Measurements from ENCODE around the gene MTERF1. TPM values are rescaled to one million over a fixed set of nuclear protein-coding genes. Genes with fewer than 3 reads are reported as not detected.
"Not testable (repeated sequence)": the region's sequence is repeated elsewhere in the genome, so short reads cannot be mapped to it uniquely, and the experiment has no call there.

Gene MTERF1
- polyA plus RNA-seq, 1 donor (not counting 4 experiments of a cell fraction or from before 2014, with no cell fraction given) = 18.9 TPM

GRCh38 chr7:91894781-91895480 lies 14.4 kb upstream of the MTERF1 start:
- H3K4me2 ChIP-seq (ENCODE audit: control insufficient read depth, extremely low read depth, insufficient read depth, low read depth, low read length) = no peak overlapping the region
- FAIRE-seq = no peak

GRCh38 chr7:91893699-91894098 lies 13.2 kb upstream of the MTERF1 start:
- H3K27me3 ChIP-seq (ENCODE audit: control insufficient read depth, extremely low read depth, insufficient read depth, low read length); H3K4me3 ChIP-seq (ENCODE audit: control insufficient read depth in 2 of 3, extremely low read depth in 1 of 3, insufficient read depth in 2 of 3, low read depth in 1 of 3, low read length in 3 of 3); dilution Hi-C loops (cut with MboI; ENCODE audit: extremely low pct_ligation_motif_present, low sequenced_read_pairs); H3K4me2 ChIP-seq (ENCODE audit: control insufficient read depth, extremely low read depth, insufficient read depth, low read depth, low read length); DNase-seq (ENCODE audit: low read depth, low spot score); H3K36me3 ChIP-seq (ENCODE audit: control insufficient read depth in 2 of 2, extremely low read depth in 1 of 2, insufficient read depth in 2 of 2, low read length in 2 of 2); H3K79me2 ChIP-seq (ENCODE audit: control insufficient read depth, insufficient read depth, low read length); H4K20me1 ChIP-seq (ENCODE audit: control insufficient read depth, extremely low read depth, insufficient read depth, low read length); H3K27ac ChIP-seq (ENCODE audit: control insufficient read depth, insufficient read depth, low read length); H2AFZ ChIP-seq (ENCODE audit: control insufficient read depth, low read length); H3K9me3 ChIP-seq (ENCODE audit: control insufficient read depth, low read depth, low read length); H3K9me1 ChIP-seq (ENCODE audit: control insufficient read depth, extremely low read depth, insufficient read depth, low read length); H3K9ac ChIP-seq (ENCODE audit: control insufficient read depth, extremely low read depth, insufficient read depth, low read length); FAIRE-seq: not testable (repeated sequence)
- H3K4me1 ChIP-seq (ENCODE audit: control insufficient read depth, extremely low read depth, insufficient read depth, low read length) = peaks cover 14% of the 10 kb centered on the region

More at GRCh38 chr7:91894781-91895480, 14.4 kb upstream of the MTERF1 start:
- TF ChIP-seq CTCF (optimal IDR thresholded peaks at IDR 0.05 in 1 of 3, IDR thresholded peaks at IDR 0.05 in 1 of 3, conservative IDR thresholded peaks at IDR 0.05 in 1 of 3; ENCODE audit: extremely low read depth in 1 of 3, insufficient read depth in 2 of 3, low read length in 3 of 3) = no peak
- no peak for TF ChIP-seq EZH2 (IDR thresholded peaks at IDR 0.05; ENCODE audit: low read length)
- Histone ChIP-seq H3K4me1 (ENCODE audit: control insufficient read depth, extremely low read depth, insufficient read depth, low read length) (peaks cover 14% of the 10 kb centered on the region), H3K36me3 (ENCODE audit: control insufficient read depth in 2 of 2, extremely low read depth in 1 of 2, insufficient read depth in 2 of 2, low read length in 2 of 2) (no peaks in the 10 kb centered on the region), H4K20me1 (ENCODE audit: control insufficient read depth, extremely low read depth, insufficient read depth, low read length) (no peaks in the 10 kb centered on the region), H3K27me3 (ENCODE audit: control insufficient read depth, extremely low read depth, insufficient read depth, low read length) (no peaks in the 10 kb centered on the region), H3K9me3 (ENCODE audit: control insufficient read depth, low read depth, low read length) (no peaks in the 10 kb centered on the region), H3K4me3 (ENCODE audit: control insufficient read depth in 2 of 3, extremely low read depth in 1 of 3, insufficient read depth in 2 of 3, low read depth in 1 of 3, low read length in 3 of 3) (no peak overlapping the region), H3K9me1 (ENCODE audit: control insufficient read depth, extremely low read depth, insufficient read depth, low read length) (no peaks in the 10 kb centered on the region), H3K9ac (ENCODE audit: control insufficient read depth, extremely low read depth, insufficient read depth, low read length) (no peak overlapping the region), H3K27ac (ENCODE audit: control insufficient read depth, insufficient read depth, low read length) (no peak overlapping the region), H3K79me2 (ENCODE audit: control insufficient read depth, insufficient read depth, low read length) (no peaks in the 10 kb centered on the region), H2AFZ (ENCODE audit: control insufficient read depth, low read length) (no peak overlapping the region)
- dilution Hi-C loops (cut with MboI; ENCODE audit: extremely low pct_ligation_motif_present, low sequenced_read_pairs) = no loop called here
- no peak for DNase-seq (ENCODE audit: low read depth, low spot score)
